Measurements from ENCODE around the gene MTHFD1L. TPM values are rescaled to one million over a fixed set of nuclear protein-coding genes. Genes with fewer than 3 reads are reported as not detected.

The MTHFD1L gene
- total and polyA plus RNA-seq, 2 of the 8 experiments (the other 6 are each of a cell fraction or from before 2014, with no cell fraction given): 29.2 to 105 TPM

- TF ChIP-seq CHD7 (IDR thresholded peaks at IDR 0.05; ENCODE audit: insufficient replicate concordance, low read length) (no peak), E2F6 (IDR thresholded peaks at IDR 0.05) (no peak), KDM4A (IDR thresholded peaks at IDR 0.05; ENCODE audit: low read depth, low read length, severe bottlenecking) (no peak)
Measured at GRCh38 chr6:151027295-151027747, 161.8 kb downstream of the MTHFD1L start (continued).

Data from H1 (cell line).